Astrocyte (in vitro differentiated cells and primary cell): ENCODE results near the gene MORN4. TPM values are rescaled to one million over a fixed set of nuclear protein-coding genes. Genes with fewer than 3 reads are reported as not detected.

ENCODE experiments used
- DNase-seq: peaks from one replicate; pipeline ENCODE4 v3.0.0-alpha.2; 2010; ENCODE audit warnings: low read depth
- FAIRE-seq: peaks from 2 replicates; lab custom pipeline; 2011; peaks lifted over from hg19 to GRCh38; lab: Jason Lieb, UNC
- H2AFZ ChIP-seq: 2 replicates; pipeline ENCODE4 v1.6.0; 2012; ENCODE audit warnings: low read depth, low read length, inconsistent platforms
- H3K27ac ChIP-seq: 2 replicates; pipeline ENCODE4 v1.5.1; 2011; ENCODE audit warnings: low read depth, low read length, inconsistent platforms
- H3K27me3 ChIP-seq: 2 replicates; pipeline ENCODE4 v1.6.0; 2011; ENCODE audit warnings: low read length, inconsistent platforms; ENCODE audit not compliant: insufficient read depth
- H3K36me3 ChIP-seq: 2 replicates; pipeline ENCODE4 v1.5.1; 2011; ENCODE audit warnings: low read length, inconsistent platforms; ENCODE audit not compliant: insufficient read depth
- H3K4me1 ChIP-seq: 2 replicates; pipeline ENCODE4 v1.5.1; 2011; ENCODE audit warnings: low read length, inconsistent platforms; ENCODE audit not compliant: insufficient read depth
- H3K4me2 ChIP-seq: 2 replicates; pipeline ENCODE4 v1.6.0; 2012; ENCODE audit warnings: low read length, inconsistent platforms
- H3K4me3 ChIP-seq: 2 replicates; pipeline ENCODE4 v1.5.1; 2011; ENCODE audit warnings: low read depth, mild to moderate bottlenecking, low read length, inconsistent platforms; ENCODE audit not compliant: insufficient read depth
- H3K79me2 ChIP-seq: 2 replicates; pipeline ENCODE4 v1.6.0; 2012; ENCODE audit warnings: mild to moderate bottlenecking, low read length, inconsistent platforms; ENCODE audit not compliant: insufficient read depth
- H3K9ac ChIP-seq: 2 replicates; pipeline ENCODE4 v1.6.0; 2012; ENCODE audit warnings: mild to moderate bottlenecking, low read length, inconsistent platforms
- H3K9me3 ChIP-seq: 2 replicates; pipeline ENCODE4 v1.5.1; 2012; ENCODE audit warnings: low read depth, mild to moderate bottlenecking, low read length, inconsistent platforms; ENCODE audit not compliant: insufficient read depth
- H4K20me1 ChIP-seq: 2 replicates; pipeline ENCODE4 v1.6.0; 2012; ENCODE audit warnings: low read length, inconsistent platforms; ENCODE audit not compliant: insufficient read depth
- H3K27ac Mint-ChIP-seq: one replicate; pipeline ENCODE4 v1.8.0; 2021; ENCODE audit warnings: mild to moderate bottlenecking, mixed read lengths; ENCODE audit not compliant: unreplicated experiment
- H3K27me3 Mint-ChIP-seq: one replicate; pipeline ENCODE4 v1.8.0; 2021; ENCODE audit warnings: low read depth, mixed read lengths; ENCODE audit not compliant: unreplicated experiment
- H3K36me3 Mint-ChIP-seq: one replicate; pipeline ENCODE4 v1.8.0; 2021; ENCODE audit warnings: low read depth, mixed read lengths; ENCODE audit not compliant: unreplicated experiment
- H3K4me1 Mint-ChIP-seq: one replicate; pipeline ENCODE4 v1.8.0; 2021; ENCODE audit warnings: low read depth, mixed read lengths; ENCODE audit not compliant: unreplicated experiment
- H3K4me3 Mint-ChIP-seq: one replicate; pipeline ENCODE4 v1.8.0; 2021; ENCODE audit warnings: mild to moderate bottlenecking, moderate library complexity, mixed read lengths; ENCODE audit not compliant: unreplicated experiment
- H3K9me3 Mint-ChIP-seq: one replicate; pipeline ENCODE4 v1.8.0; 2021; ENCODE audit warnings: mild to moderate bottlenecking, mixed read lengths; ENCODE audit not compliant: unreplicated experiment
- CTCF ChIP-seq: IDR thresholded peaks from 2 replicates; pipeline ENCODE4 v1.5.1; 2011; ENCODE audit warnings: low read depth, mild to moderate bottlenecking, inconsistent platforms, low read length, moderate library complexity; ENCODE audit not compliant: insufficient read depth
- EZH2 ChIP-seq: IDR thresholded peaks from 2 replicates; pipeline ENCODE4 v1.6.1; 2012; ENCODE audit warnings: mild to moderate bottlenecking, low read length, inconsistent platforms; ENCODE audit not compliant: insufficient read depth
- total RNA-seq: library from RNA; stranded (reverse); gene quantifications from 2 replicates; pipeline ENCODE4 v1.2.1, GENCODE V29; 2021

MORN4 gene
- total RNA-seq, 1 donor from 2014 or later: 16.2 TPM

- H2AFZ ChIP-seq: no peak overlapping the region
Observed at GRCh38 chr10:97629289-97629688, 4.0 kb downstream of the MORN4 start.

GRCh38 chr10:97628228-97628627, 5.1 kb downstream of the MORN4 start:
- Histone ChIP-seq H3K9me3 (no peaks in the 10 kb centered on the region), H3K27me3 (no peaks in the 10 kb centered on the region), H3K9ac (no peak overlapping the region), H4K20me1 (no peaks in the 10 kb centered on the region), H3K4me3 (no peak overlapping the region), H2AFZ (no peak overlapping the region), H3K79me2 (no peaks in the 10 kb centered on the region), H3K27ac (no peak overlapping the region), H3K4me1 (no peaks in the 10 kb centered on the region), H3K36me3 (no peaks in the 10 kb centered on the region), H3K4me2 (no peak overlapping the region)
- DNase-seq: no peak
- Mint-ChIP-seq H3K27me3 (no peaks in the 10 kb centered on the region), H3K9me3 (no peaks in the 10 kb centered on the region), H3K27ac (no peak overlapping the region), H3K4me1 (no peaks in the 10 kb centered on the region), H3K4me3 (no peak overlapping the region), H3K36me3 (peaks cover 3% of the 10 kb centered on the region)
- no peak for TF ChIP-seq CTCF
- no peak for FAIRE-seq

More at GRCh38 chr10:97629289-97629688, 4.0 kb downstream of the MORN4 start:
- no peaks in the 10 kb centered on the region for H3K27me3 Mint-ChIP-seq
- no peak overlapping the region for H3K27ac Mint-ChIP-seq
- no peak for DNase-seq
- no peaks in the 10 kb centered on the region for H3K9me3 ChIP-seq
- H3K4me3 ChIP-seq: no peak overlapping the region
- H3K9ac ChIP-seq: no peak overlapping the region
- no peak overlapping the region for H3K27ac ChIP-seq
- H3K79me2 ChIP-seq: no peaks in the 10 kb centered on the region
- H3K36me3 Mint-ChIP-seq: peaks cover 3% of the 10 kb centered on the region
- no peaks in the 10 kb centered on the region for H4K20me1 ChIP-seq
- H3K4me1 Mint-ChIP-seq: no peaks in the 10 kb centered on the region
- TF ChIP-seq CTCF: no peak
- TF ChIP-seq EZH2: no peak
- no peak overlapping the region for H3K4me2 ChIP-seq
- H3K9me3 Mint-ChIP-seq: no peaks in the 10 kb centered on the region
- H3K4me3 Mint-ChIP-seq: no peak overlapping the region
- H3K36me3 ChIP-seq: no peaks in the 10 kb centered on the region
- FAIRE-seq: no peak
- no peaks in the 10 kb centered on the region for H3K27me3 ChIP-seq
- H3K4me1 ChIP-seq: peaks cover 5% of the 10 kb centered on the region

- Histone ChIP-seq H3K9ac (no peak overlapping the region), H3K4me2 (no peak overlapping the region), H3K9me3 (no peaks in the 10 kb centered on the region), H3K79me2 (no peaks in the 10 kb centered on the region), H2AFZ (no peak overlapping the region), H3K27me3 (no peaks in the 10 kb centered on the region), H3K27ac (no peak overlapping the region), H4K20me1 (no peaks in the 10 kb centered on the region), H3K4me1 (no peaks in the 10 kb centered on the region), H3K4me3 (no peak overlapping the region), H3K36me3 (no peaks in the 10 kb centered on the region)
- no peaks in the 10 kb centered on the region for H3K9me3 Mint-ChIP-seq
- FAIRE-seq (no peak), DNase-seq (no peak)
- peaks cover 3% of the 10 kb centered on the region for H3K36me3 Mint-ChIP-seq
- no peaks in the 10 kb centered on the region for H3K27me3 Mint-ChIP-seq
- no peak for TF ChIP-seq CTCF
- no peak for TF ChIP-seq EZH2
- no peaks in the 10 kb centered on the region for H3K4me1 Mint-ChIP-seq
- H3K4me3 Mint-ChIP-seq: no peak overlapping the region
- no peak overlapping the region for H3K27ac Mint-ChIP-seq
Observed at GRCh38 chr10:97627731-97628130, 5.6 kb downstream of the MORN4 start.
